GM12878 (cell line): Measurements from ENCODE around the gene ABCF1. TPM values are rescaled to one million over a fixed set of nuclear protein-coding genes. Genes with fewer than 3 reads are reported as not detected.

Experiments
- ATAC-seq: fragments of 200-7000 bp; cut with Tn5 transposase; 3 replicates; pipeline ENCODE4 v1.9.1; 2020; ENCODE audit warnings: mild to moderate bottlenecking, moderate library complexity
- BruUV-seq: library from RNA; stranded (reverse); fragments of 400-500 nt; replicated peaks from 2 replicates; lab custom pipeline; 2021; lab: Mats Ljungman, UMichigan
- CTCF ChIA-PET: fragments of 300-600 bp; sonication (Branson Sonifier 250); formaldehyde crosslinking; extraction: SDS; loops from one replicate; lab custom pipeline; 2021; ENCODE audit warnings: inconsistent platforms; lab: Yijun Ruan, JAX
- POLR2A ChIA-PET: fragments of 350-600 bp; formaldehyde crosslinking; extraction: SDS; loops from one replicate; lab custom pipeline; 2021; ENCODE audit warnings: inconsistent platforms; lab: Charles Lee
- RAD21 ChIA-PET: fragments of 300-600 bp; sonication (Branson Sonifier 250); formaldehyde crosslinking; loops from one replicate; lab custom pipeline; 2023; ENCODE audit warnings: antibody characterized with exemption; ENCODE audit not compliant: unreplicated experiment; lab: Charles Lee
- SMC1A ChIA-PET: fragments of 300-600 bp; sonication (Branson Sonifier 250); formaldehyde crosslinking; loops from one replicate; lab custom pipeline; 2023; ENCODE audit not compliant: unreplicated experiment, uncharacterized antibody; lab: Charles Lee
- DNase-seq: peaks from one replicate; pipeline ENCODE4 v3.0.0-alpha.2; 2011; ENCODE audit warnings: low read depth, low spot score
- FAIRE-seq: peaks from 3 replicates; lab custom pipeline; 2011; peaks lifted over from hg19 to GRCh38; lab: Jason Lieb, UNC
- H2AFZ ChIP-seq: 2 replicates; pipeline ENCODE4 v1.6.0; 2011; ENCODE audit warnings: low read depth, low read length, control low read depth; ENCODE audit not compliant: control insufficient read depth
- H3K27ac ChIP-seq: 2 replicates; pipeline ENCODE4 v1.5.1; 2011; ENCODE audit warnings: control low read depth; ENCODE audit not compliant: control insufficient read depth, insufficient read depth
- H3K27me3 ChIP-seq, 2 experiments: replicated peaks in 1 of 2; 2 replicates each; pipeline versions ENCODE4 v1.6.0 to v1.6.1; 2011; ENCODE audit warnings: low read length in 1 of 2; ENCODE audit not compliant: control insufficient read depth in 2 of 2, insufficient read depth in 2 of 2
- H3K36me3 ChIP-seq, 2 experiments: 2 replicates each; pipeline ENCODE4 v1.5.1; 2011; ENCODE audit warnings: low read length in 1 of 2; ENCODE audit not compliant: control insufficient read depth in 2 of 2, insufficient read depth in 2 of 2
- H3K4me1 ChIP-seq: 2 replicates; pipeline ENCODE4 v1.6.1; 2011; ENCODE audit warnings: mild to moderate bottlenecking, low read length, moderate library complexity, mixed read lengths; ENCODE audit not compliant: control insufficient read depth, insufficient read depth
- H3K4me2 ChIP-seq: 2 replicates; pipeline ENCODE4 v1.6.0; 2011; ENCODE audit warnings: control low read depth; ENCODE audit not compliant: control insufficient read depth, insufficient read depth
- H3K4me3 ChIP-seq: fragments of 200-600 bp; sonication (generic); 2 replicates; pipeline ENCODE4 v1.5.1; 2016
- H3K79me2 ChIP-seq: 2 replicates; pipeline ENCODE4 v1.6.0; 2011; ENCODE audit warnings: low read length; ENCODE audit not compliant: control insufficient read depth, insufficient read depth
- H3K9ac ChIP-seq: 2 replicates; pipeline ENCODE4 v1.8.0; 2011; ENCODE audit warnings: low read length, control low read depth, mixed read lengths; ENCODE audit not compliant: control insufficient read depth, insufficient read depth
- H3K9me3 ChIP-seq: replicated peaks from 3 replicates; pipeline ENCODE4 v1.5.1; 2011; ENCODE audit warnings: mild to moderate bottlenecking, low read length; ENCODE audit not compliant: control insufficient read depth, insufficient read depth
- H4K20me1 ChIP-seq: 2 replicates; pipeline ENCODE4 v1.6.0; 2011; ENCODE audit not compliant: control insufficient read depth, insufficient read depth
- BRCA1 ChIP-seq: IDR thresholded peaks from 2 replicates; pipeline ENCODE4 v1.6.1; 2011; ENCODE audit warnings: low read depth, low read length, improper control_type of control experiment
- CBX3 ChIP-seq: fragments of 200-600 bp; sonication (generic); IDR thresholded peaks from 2 replicates; pipeline ENCODE4 v1.6.1; 2016; ENCODE audit warnings: low read depth, borderline replicate concordance
- CBX5 ChIP-seq: sonication (generic); IDR thresholded peaks from 2 replicates; pipeline ENCODE4 v1.6.1; 2016; ENCODE audit warnings: low read depth, moderate library complexity, mild to moderate bottlenecking, inconsistent platforms
- CREB1 ChIP-seq: IDR thresholded peaks from 2 replicates; pipeline ENCODE4 v1.6.1; 2012; ENCODE audit warnings: low read depth, mild to moderate bottlenecking, inconsistent platforms
- EP300 ChIP-seq, 2 experiments: fragments of 150-350 bp in 1 of 2; IDR thresholded peaks; 2 replicates each; pipeline ENCODE4 v1.6.1; 2011 to 2012; ENCODE audit warnings: low read depth in 2 of 2, low read length in 2 of 2, borderline replicate concordance in 1 of 2, improper control_type of control experiment in 1 of 2, inconsistent platforms in 1 of 2; ENCODE audit not compliant: control insufficient read depth in 1 of 2
- KDM1A ChIP-seq: fragments of 200-600 bp; sonication (generic); IDR thresholded peaks from 2 replicates; pipeline ENCODE4 v1.6.1; 2016; ENCODE audit warnings: borderline replicate concordance
- KLF5 ChIP-seq: fragments of 450-650 bp; IDR thresholded peaks from 2 replicates; pipeline ENCODE4 v1.6.1; 2014; ENCODE audit warnings: mild to moderate bottlenecking; ENCODE audit not compliant: partially characterized antibody
- MYB ChIP-seq: fragments of 150-350 bp; IDR thresholded peaks from 2 replicates; pipeline ENCODE4 v1.6.1; 2014; ENCODE audit warnings: mild to moderate bottlenecking, low read depth, low read length, borderline replicate concordance
- NR2C2 ChIP-seq: IDR thresholded peaks from 2 replicates; pipeline ENCODE4 v1.6.1; 2011; ENCODE audit warnings: borderline replicate concordance, low read depth; ENCODE audit not compliant: control insufficient read depth, insufficient read length
- PAX5 ChIP-seq: IDR thresholded peaks from 2 replicates; pipeline ENCODE4 v1.6.1; 2011; ENCODE audit warnings: low read depth, low read length, borderline replicate concordance
- RBBP5 ChIP-seq: fragments of 200-600 bp; sonication (generic); conservative IDR thresholded peaks from 2 replicates; pipeline ENCODE4 v1.6.1; 2016
- SIN3A ChIP-seq: IDR thresholded peaks from 2 replicates; pipeline ENCODE4 v1.6.1; 2012; ENCODE audit warnings: low read depth, low read length, improper control_type of control experiment
- STAT3 ChIP-seq: IDR thresholded peaks from 2 replicates; pipeline ENCODE4 v1.6.1; 2011; ENCODE audit warnings: low read depth, low read length, improper control_type of control experiment
- YBX1 ChIP-seq: fragments of 450-650 bp; IDR thresholded peaks from 2 replicates; pipeline ENCODE4 v1.6.1; 2016; ENCODE audit warnings: antibody characterized with exemption
- ZNF207 ChIP-seq: fragments of 450-650 bp; IDR thresholded peaks from 2 replicates; pipeline ENCODE4 v1.6.1; 2014; ENCODE audit warnings: antibody characterized with exemption, mild to moderate bottlenecking, borderline replicate concordance
- ZNF622 ChIP-seq: fragments of 450-650 bp; IDR thresholded peaks from 2 replicates; pipeline ENCODE4 v1.6.1; 2017; ENCODE audit warnings: mild to moderate bottlenecking, inconsistent platforms
- WGBS: methylation state at CpG from one replicate; pipeline ENCODE4 v1.1.6; 2016; ENCODE audit warnings: low lambda C conversion rate; ENCODE audit not compliant: insufficient replicate concordance, insufficient coverage; ENCODE audit errors: missing lambda C conversion rate; 5-methylcytosine and 5-hydroxymethylcytosine counted together
- in situ Hi-C: fragments of 300-500 bp; cut with MboI; formaldehyde crosslinking; loops from 9 replicates; pipeline ENCODE4 v1.14.3; 2018; ENCODE audit warnings: mixed read lengths
- intact Hi-C: fragments of 100-400 bp; cut with micrococcal nuclease; formaldehyde crosslinking; loops from one replicate; pipeline ENCODE4 v1.14.2; 2022; ENCODE audit not compliant: unreplicated experiment
- polyA plus RNA-seq, 11 experiments: library from polyadenylated mRNA; depleted of rRNA in 4 of 11; unstranded in 6 of 11; stranded (reverse) in 5 of 11; fragments of >200 nt; fragmentation: Nextera tagmentation in 4 of 11; fragmentation: Illumina TruSeq in 1 of 11; extraction: Ambion mirVana in 4 of 11; extraction: Trizol in 1 of 11; gene quantifications; 1 replicate in 1 of 11; 2 replicates in 10 of 11; pipeline versions ENCODE4 v1.2.1 to v1.2.3, GENCODE V29; 2011 to 2016; ENCODE audit warnings: inconsistent platforms in 2 of 11, missing spikeins in 2 of 11, low read depth in 1 of 11
- total RNA-seq, 4 experiments: library from RNA; depleted of rRNA in 3 of 4; stranded (reverse); fragments of >200 nt in 3 of 4; fragmentation: Illumina TruSeq in 1 of 4; extraction: Trizol in 1 of 4; gene quantifications; 2 replicates each; pipeline versions ENCODE4 v1.2.1 to v1.2.3, GENCODE V29; 2013 to 2021
- TF ChIP-seq, protein P1 (sequence below): fragments of 450-650 bp; conservative IDR thresholded peaks from 2 replicates; pipeline ENCODE4 v1.6.1; 2017; ENCODE audit warnings: mild to moderate bottlenecking, moderate library complexity
- TF ChIP-seq, protein P2 (sequence below): fragments of 450-650 bp; IDR thresholded peaks from 2 replicates; pipeline ENCODE4 v1.6.1; 2016; ENCODE audit warnings: mild to moderate bottlenecking

Gene ABCF1
- total and polyA plus RNA-seq, 10 of the 15 experiments (the other 5 are each of a cell fraction or from before 2014, with no cell fraction given), result 21.3 to 79.6 (median 55.9) TPM

DNA sequence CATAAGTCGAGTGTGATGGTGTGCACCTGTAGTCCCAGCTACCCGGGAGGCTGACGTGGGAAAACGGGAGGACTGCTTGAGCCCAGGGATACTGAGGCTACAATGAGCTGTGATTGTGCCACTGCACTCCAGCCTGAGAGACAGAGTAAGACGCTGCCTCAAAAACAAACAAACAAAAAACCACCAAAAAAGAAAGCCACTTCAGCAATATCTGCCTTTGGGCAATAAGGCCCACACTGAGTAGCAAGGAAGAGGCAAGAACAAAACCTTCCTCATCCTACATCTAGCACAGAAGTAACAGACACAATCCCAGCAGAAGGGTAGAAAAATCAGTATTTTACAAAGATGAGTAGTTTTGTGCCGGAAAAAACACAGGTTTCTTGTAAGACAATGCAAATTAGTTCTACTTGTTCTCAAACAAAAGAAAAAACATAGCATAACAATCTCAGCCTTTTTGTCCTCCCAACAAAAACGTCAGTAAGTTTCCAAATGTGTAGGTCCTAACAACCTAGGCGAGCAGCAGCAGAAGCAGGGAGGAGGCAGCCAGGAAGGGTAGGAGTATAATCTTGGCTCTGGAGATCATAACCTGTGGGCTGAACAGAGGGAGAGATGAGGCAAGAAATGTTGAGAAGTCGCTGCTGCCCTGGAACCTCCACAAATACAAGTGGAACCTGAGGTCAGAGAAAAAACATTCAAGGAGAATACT lies 40.1 kb downstream of the ABCF1 start:
- BruUV-seq, result no TSS peak
- no peaks in the 10 kb centered on the region for H3K27me3 ChIP-seq
- H3K4me1 ChIP-seq, result peaks cover 3% of the 10 kb centered on the region
- no peak overlapping the region for H3K9ac ChIP-seq
- H3K27ac ChIP-seq, result no peak overlapping the region
- H3K79me2 ChIP-seq, result peaks cover 31% of the 10 kb centered on the region
- POLR2A ChIA-PET, result interaction anchor here (0.8 to 1.5 kb wide), 4 partner anchors 11 to 35 kb away, joined by 3 to 8 read pairs (median 6); partner anchors contain the start of gene C6orf136
- SMC1A ChIA-PET, result interaction anchor here (1.2 to 1.4 kb wide), 3 partner anchors 11 to 62 kb away, joined by 3 read pairs; no protein-coding TSS in a partner anchor
- H3K4me2 ChIP-seq, result no peak overlapping the region
- RAD21 ChIA-PET, result interaction anchor here (0.8 to 2.2 kb wide), 3 partner anchors 11 to 120 kb away, joined by 3 to 7 read pairs (median 3); partner anchors contain the start of gene DHX16
- no peak overlapping the region for H2AFZ ChIP-seq
- peaks cover 6 to 56% of the 10 kb centered on the region in 2 experiments for H3K36me3 ChIP-seq
- FAIRE-seq, result no peak
- no peak for ATAC-seq
- in situ Hi-C loops (no loop called here), intact Hi-C loops (no loop called here)
- no peaks in the 10 kb centered on the region; the same call in 2 of the 3 replicates for H3K9me3 ChIP-seq
- H3K4me3 ChIP-seq, result no peak overlapping the region
- H4K20me1 ChIP-seq, result 0 out of 2 replicates have a peak, but pooled peaks cover 8% of the 10 kb centered on the region
- CTCF ChIA-PET, result interaction anchor here (0.7 to 2.6 kb wide), 5 partner anchors 15 to 120 kb away, joined by 3 to 13 read pairs (median 6); no protein-coding TSS in a partner anchor
- no peak for DNase-seq
- WGBS, result 71% methylated on average over 9 of the region's 9 CpGs
- no peak for TF ChIP-seq KDM1A
- no peak for TF ChIP-seq ZNF622
- no peak for TF ChIP-seq MYB
- TF ChIP-seq, protein P1, sequence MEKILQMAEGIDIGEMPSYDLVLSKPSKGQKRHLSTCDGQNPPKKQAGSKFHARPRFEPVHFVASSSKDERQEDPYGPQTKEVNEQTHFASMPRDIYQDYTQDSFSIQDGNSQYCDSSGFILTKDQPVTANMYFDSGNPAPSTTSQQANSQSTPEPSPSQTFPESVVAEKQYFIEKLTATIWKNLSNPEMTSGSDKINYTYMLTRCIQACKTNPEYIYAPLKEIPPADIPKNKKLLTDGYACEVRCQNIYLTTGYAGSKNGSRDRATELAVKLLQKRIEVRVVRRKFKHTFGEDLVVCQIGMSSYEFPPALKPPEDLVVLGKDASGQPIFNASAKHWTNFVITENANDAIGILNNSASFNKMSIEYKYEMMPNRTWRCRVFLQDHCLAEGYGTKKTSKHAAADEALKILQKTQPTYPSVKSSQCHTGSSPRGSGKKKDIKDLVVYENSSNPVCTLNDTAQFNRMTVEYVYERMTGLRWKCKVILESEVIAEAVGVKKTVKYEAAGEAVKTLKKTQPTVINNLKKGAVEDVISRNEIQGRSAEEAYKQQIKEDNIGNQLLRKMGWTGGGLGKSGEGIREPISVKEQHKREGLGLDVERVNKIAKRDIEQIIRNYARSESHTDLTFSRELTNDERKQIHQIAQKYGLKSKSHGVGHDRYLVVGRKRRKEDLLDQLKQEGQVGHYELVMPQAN, result no peak
- no peak for TF ChIP-seq ZNF207
- no peak for TF ChIP-seq CBX5
- no peak for TF ChIP-seq RBBP5
- TF ChIP-seq KLF5, result no peak
- no peak for TF ChIP-seq STAT3
- TF ChIP-seq CBX3, result no peak
- TF ChIP-seq SIN3A, result no peak
- no peak for TF ChIP-seq YBX1
- TF ChIP-seq CREB1, result no peak
- TF ChIP-seq NR2C2, result no peak
- TF ChIP-seq BRCA1, result no peak
- no peak for TF ChIP-seq EP300 (IDR thresholded peaks at IDR 0.05; ENCODE audit: borderline replicate concordance in 1 of 2, control insufficient read depth in 1 of 2, low read depth in 2 of 2, low read length in 2 of 2)
- TF ChIP-seq PAX5, result no peak
- TF ChIP-seq, protein P2, sequence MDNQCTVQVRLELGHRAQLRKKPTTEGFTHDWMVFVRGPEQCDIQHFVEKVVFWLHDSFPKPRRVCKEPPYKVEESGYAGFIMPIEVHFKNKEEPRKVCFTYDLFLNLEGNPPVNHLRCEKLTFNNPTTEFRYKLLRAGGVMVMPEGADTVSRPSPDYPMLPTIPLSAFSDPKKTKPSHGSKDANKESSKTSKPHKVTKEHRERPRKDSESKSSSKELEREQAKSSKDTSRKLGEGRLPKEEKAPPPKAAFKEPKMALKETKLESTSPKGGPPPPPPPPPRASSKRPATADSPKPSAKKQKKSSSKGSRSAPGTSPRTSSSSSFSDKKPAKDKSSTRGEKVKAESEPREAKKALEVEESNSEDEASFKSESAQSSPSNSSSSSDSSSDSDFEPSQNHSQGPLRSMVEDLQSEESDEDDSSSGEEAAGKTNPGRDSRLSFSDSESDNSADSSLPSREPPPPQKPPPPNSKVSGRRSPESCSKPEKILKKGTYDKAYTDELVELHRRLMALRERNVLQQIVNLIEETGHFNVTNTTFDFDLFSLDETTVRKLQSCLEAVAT, result no peak
